Mesodermal cell (in vitro differentiated cells): ENCODE measurements around the gene CELF4.

Experiments
- H3K27ac ChIP-seq: 2 replicates; pipeline ENCODE4 v1.7.0; 2013; ENCODE audit warnings: mild to moderate bottlenecking, low read depth, low read length, moderate library complexity; ENCODE audit not compliant: severe bottlenecking
- H3K36me3 ChIP-seq: 2 replicates; pipeline ENCODE4 v1.7.1; 2013; ENCODE audit warnings: mild to moderate bottlenecking, low read length, moderate library complexity; ENCODE audit not compliant: control insufficient read depth, insufficient read depth
- H3K4me1 ChIP-seq: one replicate; pipeline ENCODE4 v1.7.1; 2013; ENCODE audit warnings: mild to moderate bottlenecking, low read length; ENCODE audit not compliant: insufficient read depth, control insufficient read depth, poor library complexity, severe bottlenecking
- H3K4me3 ChIP-seq: 2 replicates; pipeline ENCODE4 v1.7.0; 2013; ENCODE audit warnings: low read length, control low read depth, mild to moderate bottlenecking; ENCODE audit not compliant: insufficient read depth, poor library complexity, severe bottlenecking; ENCODE audit errors: extremely low read depth
- H3K9me3 ChIP-seq: 2 replicates; pipeline ENCODE4 v1.7.1; 2013; ENCODE audit warnings: mild to moderate bottlenecking, low read length, moderate library complexity; ENCODE audit not compliant: control insufficient read depth
- WGBS, 2 experiments: methylation state at CpG; one replicate each; pipeline ENCODE4 v1.1.5; 2013; ENCODE audit warnings: missing lambda C conversion rate in 2 of 2; ENCODE audit not compliant: insufficient coverage in 2 of 2; 5-methylcytosine and 5-hydroxymethylcytosine counted together

The CELF4 gene

GRCh38 chr18:37321582-37322491 lies 243.8 kb downstream of the CELF4 start:
- no peak overlapping the region for H3K27ac ChIP-seq
- no peaks in the 10 kb centered on the region for H3K9me3 ChIP-seq
- no peak overlapping the region for H3K4me3 ChIP-seq
- 70 to 76% methylated on average over 21 to 23 of the region's 29 CpGs for WGBS, 2 experiments
- H3K36me3 ChIP-seq, result no peaks in the 10 kb centered on the region
- H3K4me1 ChIP-seq, result no peaks in the 10 kb centered on the region

DNA sequence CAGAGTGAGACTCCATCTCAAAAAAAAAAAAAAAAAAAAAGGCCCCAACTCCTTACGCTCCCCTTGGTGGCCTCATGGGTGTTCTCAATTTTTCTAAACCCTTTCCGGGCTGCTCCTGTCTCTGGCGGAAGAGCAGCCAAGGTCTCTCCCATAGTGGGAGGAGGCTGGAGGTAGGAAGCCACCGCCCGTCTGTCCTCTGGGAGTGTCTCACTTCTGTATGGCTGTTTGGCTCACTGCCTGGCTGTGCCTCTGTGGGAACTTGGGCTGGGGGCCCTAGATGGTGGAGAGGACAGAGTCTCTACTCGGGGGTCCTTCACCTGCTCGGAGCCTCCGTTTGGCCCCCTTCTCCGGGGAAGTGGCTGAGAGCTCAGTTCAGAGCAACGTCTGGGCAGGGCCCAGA lies 245.3 kb downstream of the CELF4 start:
- no peaks in the 10 kb centered on the region for H3K36me3 ChIP-seq
- no peak overlapping the region for H3K4me3 ChIP-seq
- H3K9me3 ChIP-seq, result no peaks in the 10 kb centered on the region
- H3K4me1 ChIP-seq, result no peaks in the 10 kb centered on the region
- H3K27ac ChIP-seq, result no peak overlapping the region
- 86 to 92% methylated on average over 7 to 9 of the region's 10 CpGs for WGBS, 2 experiments

- H3K36me3 ChIP-seq, result no peaks in the 10 kb centered on the region
- H3K9me3 ChIP-seq, result no peaks in the 10 kb centered on the region
- no peak overlapping the region for H3K27ac ChIP-seq
- no peaks in the 10 kb centered on the region for H3K4me1 ChIP-seq
- no peak overlapping the region for H3K4me3 ChIP-seq
- 90% methylated on average over 10 to 14 of the region's 16 CpGs for WGBS, 2 experiments
Observed at GRCh38 chr18:37318360-37319355, 246.9 kb downstream of the CELF4 start.

GRCh38 chr18:37317486-37317885 lies 248.1 kb downstream of the CELF4 start:
- Histone ChIP-seq H3K36me3 (no peaks in the 10 kb centered on the region), H3K4me1 (no peaks in the 10 kb centered on the region), H3K27ac (no peak overlapping the region), H3K4me3 (no peak overlapping the region), H3K9me3 (no peaks in the 10 kb centered on the region)
- 100% methylated on average over 1 of the region's 2 CpGs; no CpG with 5 or more reads in 1 of the 2 experiments for WGBS, 2 experiments

DNA sequence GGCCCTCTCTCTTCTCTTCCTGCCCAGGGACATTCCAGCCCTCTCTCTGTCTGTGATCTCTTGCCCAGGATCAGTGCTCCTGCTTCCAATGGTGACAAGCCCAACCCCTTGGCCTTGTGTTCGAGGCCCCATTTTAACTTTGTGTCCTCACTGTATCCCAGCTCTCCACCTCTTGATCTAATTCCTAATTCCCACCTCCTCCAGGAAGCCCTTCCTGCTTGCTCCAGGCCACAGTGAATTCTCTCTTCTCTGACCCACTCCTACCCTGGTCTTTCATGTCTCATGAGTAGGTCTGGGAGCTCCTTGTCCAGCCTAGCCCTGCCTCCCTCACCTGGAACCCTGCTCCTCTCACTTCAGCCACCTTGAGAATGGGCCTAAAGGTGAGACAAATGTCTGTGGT lies 249.1 kb downstream of the CELF4 start:
- Histone ChIP-seq H3K36me3 (no peaks in the 10 kb centered on the region), H3K9me3 (no peaks in the 10 kb centered on the region), H3K4me3 (no peak overlapping the region), H3K27ac (no peak overlapping the region), H3K4me1 (no peaks in the 10 kb centered on the region)
- WGBS, 2 experiments, result 82 to 92% methylated on average over 1 of the region's 1 CpG

- WGBS, 2 experiments, result 100% methylated on average over 1 of the region's 1 CpG; no CpG with 5 or more reads in 1 of the 2 experiments
- no peaks in the 10 kb centered on the region for H3K4me1 ChIP-seq
- H3K9me3 ChIP-seq, result no peaks in the 10 kb centered on the region
- no peak overlapping the region for H3K4me3 ChIP-seq
- no peaks in the 10 kb centered on the region for H3K36me3 ChIP-seq
- H3K27ac ChIP-seq, result no peak overlapping the region
Observed at GRCh38 chr18:37315935-37316334, 249.7 kb downstream of the CELF4 start.

DNA sequence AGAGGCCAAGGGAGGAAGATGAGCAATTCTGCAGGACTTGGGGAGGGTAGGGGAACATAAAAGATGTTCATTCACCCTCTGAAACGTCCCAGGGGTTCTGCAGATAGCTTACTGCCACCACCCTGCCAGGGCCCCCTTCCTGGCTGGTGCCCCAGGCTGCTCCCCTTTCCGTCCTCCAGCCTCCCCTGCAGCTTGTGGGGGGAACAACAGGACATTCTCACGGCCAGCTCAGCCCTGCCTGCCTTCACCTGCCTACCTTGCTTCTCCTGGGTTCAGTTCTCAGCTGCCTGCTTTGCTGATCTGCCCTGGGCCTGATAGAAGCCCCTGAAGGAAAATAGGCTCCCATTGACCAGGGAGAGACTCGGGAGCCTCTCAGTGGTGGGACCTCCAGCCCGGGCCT lies 251.1 kb downstream of the CELF4 start:
- H3K9me3 ChIP-seq, result no peaks in the 10 kb centered on the region
- H3K4me1 ChIP-seq, result no peaks in the 10 kb centered on the region
- H3K4me3 ChIP-seq, result no peak overlapping the region
- no peaks in the 10 kb centered on the region for H3K36me3 ChIP-seq
- 82 to 87% methylated on average over 4 of the region's 5 CpGs for WGBS, 2 experiments
- no peak overlapping the region for H3K27ac ChIP-seq

DNA sequence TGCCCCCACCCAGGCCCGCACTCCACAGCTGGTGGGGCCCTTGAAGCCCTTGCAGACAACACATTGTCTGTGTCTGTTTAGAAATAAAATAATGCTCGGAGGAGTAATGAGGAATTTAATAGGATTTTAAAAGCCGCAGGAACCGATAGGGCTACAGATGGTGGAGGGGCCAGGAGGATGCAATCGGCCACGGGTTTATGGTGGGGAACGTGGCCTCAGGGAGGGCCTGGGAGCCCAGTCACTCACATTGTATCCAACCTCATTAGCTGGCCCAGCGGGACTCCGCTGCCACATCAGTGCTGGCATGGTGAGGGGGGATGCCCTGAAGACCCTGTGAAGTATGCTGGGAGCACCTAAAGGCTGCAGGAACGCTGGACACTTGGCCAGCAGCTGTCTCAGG lies 252.0 kb downstream of the CELF4 start:
- no peaks in the 10 kb centered on the region for H3K9me3 ChIP-seq
- H3K4me1 ChIP-seq, result no peaks in the 10 kb centered on the region
- H3K27ac ChIP-seq, result no peak overlapping the region
- WGBS, 2 experiments, result 81 to 92% methylated on average over 8 to 9 of the region's 10 CpGs
- no peaks in the 10 kb centered on the region for H3K36me3 ChIP-seq
- no peak overlapping the region for H3K4me3 ChIP-seq

DNA sequence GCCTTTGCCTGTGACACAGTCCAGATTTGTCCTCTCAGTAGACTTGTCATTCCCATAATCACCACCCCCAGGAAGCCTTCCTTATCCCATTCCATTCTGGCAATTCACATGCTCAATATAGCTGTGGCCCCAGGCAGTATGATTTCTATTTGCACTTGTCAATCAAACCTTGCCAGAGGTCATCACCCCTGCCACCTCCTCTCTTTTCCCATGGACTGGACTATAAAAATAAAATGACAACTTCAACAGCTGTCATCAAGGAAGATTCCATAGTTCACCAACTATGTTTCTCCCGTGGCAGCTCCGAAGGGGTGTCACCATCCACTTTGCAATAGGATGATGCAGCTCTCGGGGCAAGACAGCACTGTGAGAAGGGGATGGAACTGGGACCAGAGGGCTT lies 255.7 kb downstream of the CELF4 start:
- Histone ChIP-seq H3K4me3 (no peak overlapping the region), H3K9me3 (no peaks in the 10 kb centered on the region), H3K36me3 (no peaks in the 10 kb centered on the region), H3K4me1 (no peaks in the 10 kb centered on the region), H3K27ac (no peak overlapping the region)
- 92% methylated on average over 3 of the region's 3 CpGs; no CpG with 5 or more reads in 1 of the 2 experiments for WGBS, 2 experiments

GRCh38 chr18:37309059-37309458 lies 256.5 kb downstream of the CELF4 start:
- WGBS, 2 experiments, result 100% methylated on average over 1 of the region's 1 CpG; no CpG with 5 or more reads in 1 of the 2 experiments
- Histone ChIP-seq H3K9me3 (no peaks in the 10 kb centered on the region), H3K4me3 (no peak overlapping the region), H3K36me3 (no peaks in the 10 kb centered on the region), H3K27ac (no peak overlapping the region), H3K4me1 (no peaks in the 10 kb centered on the region)
